ENCODE data around the gene ADAMTS2. TPM values are rescaled to one million over a fixed set of nuclear protein-coding genes. Genes with fewer than 3 reads are reported as not detected.

The ADAMTS2 gene
- total and polyA plus RNA-seq, 2 donors (not counting 3 experiments of a cell fraction or from before 2014, with no cell fraction given): not detected

DNA sequence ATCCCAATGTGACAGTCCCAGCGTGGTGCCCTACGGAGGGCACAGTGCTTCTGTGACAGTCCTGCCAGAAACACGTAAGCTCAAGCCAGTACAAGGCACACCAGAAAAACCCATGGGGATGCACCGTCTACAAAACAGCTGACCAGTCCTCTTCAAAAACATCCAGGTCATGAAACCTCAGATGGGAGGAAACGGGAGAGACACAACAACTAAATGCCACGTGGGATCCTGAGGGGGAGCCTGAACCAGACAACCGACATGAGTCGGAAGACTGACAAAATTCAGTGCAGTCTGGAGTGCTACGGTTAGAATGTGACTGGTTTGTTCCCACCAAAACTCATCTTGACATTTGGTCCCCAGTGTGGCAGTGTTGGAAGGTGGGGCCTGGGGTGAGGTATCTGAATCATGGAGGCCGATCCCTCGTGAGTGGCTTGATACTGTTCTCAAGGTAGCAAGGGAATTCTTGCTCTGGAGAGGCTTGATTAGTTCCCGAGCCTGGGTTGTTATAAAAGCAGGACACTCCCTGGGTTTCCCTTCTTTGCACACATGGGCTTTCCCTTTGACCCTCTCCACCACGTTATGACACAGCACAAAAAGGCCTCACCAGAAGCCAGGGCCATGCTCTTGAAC, 55.4 kb downstream of the ADAMTS2 start:
- no peak for TF ChIP-seq EZH2 (IDR thresholded peaks at IDR 0.05; ENCODE audit: borderline replicate concordance, low read depth, low read length, severe bottlenecking)
- no peak for TF ChIP-seq POLR2AphosphoS5 (IDR thresholded peaks at IDR 0.05; ENCODE audit: insufficient read depth, low read depth, low read length)
- TF ChIP-seq POLR2A (IDR thresholded peaks at IDR 0.05; ENCODE audit: low read depth, low read length): no peak
- TF ChIP-seq, protein P1, sequence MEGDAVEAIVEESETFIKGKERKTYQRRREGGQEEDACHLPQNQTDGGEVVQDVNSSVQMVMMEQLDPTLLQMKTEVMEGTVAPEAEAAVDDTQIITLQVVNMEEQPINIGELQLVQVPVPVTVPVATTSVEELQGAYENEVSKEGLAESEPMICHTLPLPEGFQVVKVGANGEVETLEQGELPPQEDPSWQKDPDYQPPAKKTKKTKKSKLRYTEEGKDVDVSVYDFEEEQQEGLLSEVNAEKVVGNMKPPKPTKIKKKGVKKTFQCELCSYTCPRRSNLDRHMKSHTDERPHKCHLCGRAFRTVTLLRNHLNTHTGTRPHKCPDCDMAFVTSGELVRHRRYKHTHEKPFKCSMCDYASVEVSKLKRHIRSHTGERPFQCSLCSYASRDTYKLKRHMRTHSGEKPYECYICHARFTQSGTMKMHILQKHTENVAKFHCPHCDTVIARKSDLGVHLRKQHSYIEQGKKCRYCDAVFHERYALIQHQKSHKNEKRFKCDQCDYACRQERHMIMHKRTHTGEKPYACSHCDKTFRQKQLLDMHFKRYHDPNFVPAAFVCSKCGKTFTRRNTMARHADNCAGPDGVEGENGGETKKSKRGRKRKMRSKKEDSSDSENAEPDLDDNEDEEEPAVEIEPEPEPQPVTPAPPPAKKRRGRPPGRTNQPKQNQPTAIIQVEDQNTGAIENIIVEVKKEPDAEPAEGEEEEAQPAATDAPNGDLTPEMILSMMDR (IDR thresholded peaks at IDR 0.05; ENCODE audit: extremely low read depth in 1 of 2, insufficient read depth in 1 of 2, low read depth in 1 of 2, low read length in 2 of 2): no peak
- H3K9me3 ChIP-seq (replicated peaks; ENCODE audit: control insufficient read depth, insufficient read depth, low read length): peaks cover 3% of the 10 kb centered on the region
- CTCF ChIA-PET: no interaction called here

DNA sequence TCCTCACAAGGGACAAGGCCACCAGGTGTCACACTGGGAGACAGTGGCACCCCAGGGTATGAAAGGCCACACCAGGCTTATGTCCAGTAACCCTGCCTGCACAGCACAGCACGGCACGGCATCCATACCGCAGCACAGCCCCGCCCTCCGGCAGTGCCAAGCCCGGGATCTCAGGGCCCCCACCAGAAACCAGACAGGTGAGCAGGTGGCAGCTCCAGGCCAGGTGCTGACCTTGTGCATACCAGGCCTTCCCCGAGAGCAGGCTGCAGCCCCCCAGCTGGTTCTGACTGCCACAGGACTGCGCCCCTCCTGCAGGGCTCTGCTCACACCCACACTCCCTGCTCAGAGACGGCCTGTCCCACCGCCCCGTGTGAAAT, 56.5 kb downstream of the ADAMTS2 start:
- no peak overlapping the region for H2AFZ ChIP-seq (ENCODE audit: low read depth, low read length)
- FAIRE-seq (no peak), DNase-seq (ENCODE audit: low read depth, low spot score) (no peak)
- ChIA-PET CTCF (no interaction called here), POLR2A (no interaction called here)
- H3K9ac ChIP-seq (replicated peaks; ENCODE audit: extremely low read depth, insufficient read depth, low read length): no peak overlapping the region
- no peaks in the 10 kb centered on the region for H3K9me1 ChIP-seq (replicated peaks; ENCODE audit: control insufficient read depth, extremely low read depth, insufficient read depth, low read length)
- no peaks in the 10 kb centered on the region for H3K36me3 ChIP-seq (ENCODE audit: control insufficient read depth in 2 of 2, extremely low read depth in 1 of 2, insufficient read depth in 2 of 2, low read length in 2 of 2)
- BruUV-seq (replicated peaks): no TSS peak
- dilution Hi-C loops (cut with MboI; ENCODE audit: extremely low pct_ligation_motif_present, low sequenced_read_pairs): no loop called here
- H3K79me2 ChIP-seq (ENCODE audit: control insufficient read depth, insufficient read depth, low read length): no peaks in the 10 kb centered on the region
- no peak overlapping the region for H3K4me3 ChIP-seq (replicated peaks in 1 of 3; ENCODE audit: insufficient read depth in 1 of 3, low read depth in 1 of 3, low read length in 3 of 3)
- no peak overlapping the region for H3K4me2 ChIP-seq (ENCODE audit: insufficient read depth, low read length)
- peaks cover 3% of the 10 kb centered on the region for H3K9me3 ChIP-seq (replicated peaks; ENCODE audit: control insufficient read depth, insufficient read depth, low read length)
- H3K27me3 ChIP-seq (ENCODE audit: control insufficient read depth in 2 of 2, insufficient read depth in 2 of 2, low read length in 2 of 2): no peaks in the 10 kb centered on the region
- no peaks in the 10 kb centered on the region for H3K4me1 ChIP-seq (ENCODE audit: control insufficient read depth, extremely low read depth, insufficient read depth, low read length)
- no peak for TF ChIP-seq EZH2 (IDR thresholded peaks at IDR 0.05; ENCODE audit: borderline replicate concordance, low read depth, low read length, severe bottlenecking)
- no peak for TF ChIP-seq FOS (IDR thresholded peaks at IDR 0.05; ENCODE audit: borderline replicate concordance, insufficient read depth, low read length)
- TF ChIP-seq JUN (IDR thresholded peaks at IDR 0.05; ENCODE audit: borderline replicate concordance, insufficient read depth, insufficient read length, low read depth): no peak
- TF ChIP-seq, protein P2, sequence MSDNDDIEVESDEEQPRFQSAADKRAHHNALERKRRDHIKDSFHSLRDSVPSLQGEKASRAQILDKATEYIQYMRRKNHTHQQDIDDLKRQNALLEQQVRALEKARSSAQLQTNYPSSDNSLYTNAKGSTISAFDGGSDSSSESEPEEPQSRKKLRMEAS (IDR thresholded peaks at IDR 0.05; ENCODE audit: insufficient read depth, insufficient read length): no peak
- TF ChIP-seq MYC (IDR thresholded peaks at IDR 0.05; ENCODE audit: low read depth, low read length): no peak
- TF ChIP-seq, protein P1 (IDR thresholded peaks at IDR 0.05; ENCODE audit: extremely low read depth in 1 of 2, insufficient read depth in 1 of 2, low read depth in 1 of 2, low read length in 2 of 2): no peak
- no peak for TF ChIP-seq POLR2A (IDR thresholded peaks at IDR 0.05; ENCODE audit: low read depth, low read length)
- TF ChIP-seq GATA2 (IDR thresholded peaks at IDR 0.05; ENCODE audit: insufficient read depth, insufficient read length, low read depth, low read length): no peak
- no peak for TF ChIP-seq POLR2AphosphoS5 (IDR thresholded peaks at IDR 0.05; ENCODE audit: insufficient read depth, low read depth, low read length)
- intact Hi-C loops (cut with micrococcal nuclease): no loop called here
- no peak overlapping the region for H3K27ac ChIP-seq (ENCODE audit: insufficient read depth, low read depth, low read length)
- H4K20me1 ChIP-seq (replicated peaks; ENCODE audit: control insufficient read depth, extremely low read depth, insufficient read depth, low read length): no peaks in the 10 kb centered on the region

More for the DNA sequence above, 55.4 kb downstream of the ADAMTS2 start:
- Histone ChIP-seq H3K4me1 (ENCODE audit: control insufficient read depth, extremely low read depth, insufficient read depth, low read length) (no peaks in the 10 kb centered on the region), H3K9ac (replicated peaks; ENCODE audit: extremely low read depth, insufficient read depth, low read length) (no peak overlapping the region), H3K36me3 (ENCODE audit: control insufficient read depth in 2 of 2, extremely low read depth in 1 of 2, insufficient read depth in 2 of 2, low read length in 2 of 2) (no peaks in the 10 kb centered on the region), H3K9me1 (replicated peaks; ENCODE audit: control insufficient read depth, extremely low read depth, insufficient read depth, low read length) (no peaks in the 10 kb centered on the region), H3K79me2 (ENCODE audit: control insufficient read depth, insufficient read depth, low read length) (no peaks in the 10 kb centered on the region), H3K4me3 (replicated peaks in 1 of 3; ENCODE audit: insufficient read depth in 1 of 3, low read depth in 1 of 3, low read length in 3 of 3) (no peak overlapping the region), H3K4me2 (ENCODE audit: insufficient read depth, low read length) (no peak overlapping the region), H4K20me1 (replicated peaks; ENCODE audit: control insufficient read depth, extremely low read depth, insufficient read depth, low read length) (no peaks in the 10 kb centered on the region), H3K27me3 (ENCODE audit: control insufficient read depth in 2 of 2, insufficient read depth in 2 of 2, low read length in 2 of 2) (no peaks in the 10 kb centered on the region), H3K27ac (ENCODE audit: insufficient read depth, low read depth, low read length) (no peak overlapping the region), H2AFZ (ENCODE audit: low read depth, low read length) (no peak overlapping the region)
- no TSS peak for BruUV-seq (replicated peaks)
- POLR2A ChIA-PET: no interaction called here
- dilution Hi-C loops (cut with MboI; ENCODE audit: extremely low pct_ligation_motif_present, low sequenced_read_pairs) (no loop called here), intact Hi-C loops (cut with micrococcal nuclease) (no loop called here)
- no peak for DNase-seq (ENCODE audit: low read depth, low spot score)
- no peak for FAIRE-seq
